ENCODE results near the gene MRGPRD.

MRGPRD gene

GRCh38 chr11:68936676-68937620 is 43.8 kb downstream of the MRGPRD start:
- H3K9me3 ChIP-seq (ENCODE audit: insufficient read depth, low read length): no peaks in the 10 kb centered on the region
- peaks cover 87% of the 10 kb centered on the region for H3K36me3 ChIP-seq (ENCODE audit: insufficient read depth, insufficient read length, low read length)
- H3K4me1 ChIP-seq (ENCODE audit: insufficient read depth, insufficient read length): no peaks in the 10 kb centered on the region
- H3K9ac ChIP-seq (ENCODE audit: insufficient read length, low read depth): no peak overlapping the region
- no peak overlapping the region for H3K4me3 ChIP-seq (ENCODE audit: insufficient read length, low read depth)
- DNase-seq (ENCODE audit: low read depth, low spot score): no peak
- no peaks in the 10 kb centered on the region for H3K27me3 ChIP-seq (ENCODE audit: insufficient read depth, insufficient read length)
- TF ChIP-seq ZNF274 (IDR thresholded peaks at IDR 0.05; ENCODE audit: low read depth, low read length): no peak
- TF ChIP-seq YY1 (IDR thresholded peaks at IDR 0.05; ENCODE audit: insufficient read depth, insufficient read length): no peak
- TF ChIP-seq SUZ12 (IDR thresholded peaks at IDR 0.05; ENCODE audit: extremely low read depth, insufficient read depth, insufficient read length): no peak

- no peak for DNase-seq (ENCODE audit: low read depth, low spot score)
- no peak for TF ChIP-seq ZNF274 (IDR thresholded peaks at IDR 0.05; ENCODE audit: low read depth, low read length)
- no peak for TF ChIP-seq YY1 (IDR thresholded peaks at IDR 0.05; ENCODE audit: insufficient read depth, insufficient read length)
- no peak for TF ChIP-seq SUZ12 (IDR thresholded peaks at IDR 0.05; ENCODE audit: extremely low read depth, insufficient read depth, insufficient read length)
- Histone ChIP-seq H3K36me3 (ENCODE audit: insufficient read depth, insufficient read length, low read length) (peaks cover 88% of the 10 kb centered on the region), H3K4me3 (ENCODE audit: insufficient read length, low read depth) (no peak overlapping the region), H3K9me3 (ENCODE audit: insufficient read depth, low read length) (no peaks in the 10 kb centered on the region), H3K27me3 (ENCODE audit: insufficient read depth, insufficient read length) (no peaks in the 10 kb centered on the region), H3K9ac (ENCODE audit: insufficient read length, low read depth) (no peak overlapping the region), H3K4me1 (ENCODE audit: insufficient read depth, insufficient read length) (no peaks in the 10 kb centered on the region)
Observed at GRCh38 chr11:68936358-68936636, 44.5 kb downstream of the MRGPRD start.

- H3K4me1 ChIP-seq (ENCODE audit: insufficient read depth, insufficient read length): no peaks in the 10 kb centered on the region
- H3K9me3 ChIP-seq (ENCODE audit: insufficient read depth, low read length): no peaks in the 10 kb centered on the region
- peaks cover 88% of the 10 kb centered on the region for H3K36me3 ChIP-seq (ENCODE audit: insufficient read depth, insufficient read length, low read length)
- no peak for TF ChIP-seq ZNF274 (IDR thresholded peaks at IDR 0.05; ENCODE audit: low read depth, low read length)
- no peak for TF ChIP-seq YY1 (IDR thresholded peaks at IDR 0.05; ENCODE audit: insufficient read depth, insufficient read length)
- no peak for TF ChIP-seq SUZ12 (IDR thresholded peaks at IDR 0.05; ENCODE audit: extremely low read depth, insufficient read depth, insufficient read length)
- no peak overlapping the region for H3K9ac ChIP-seq (ENCODE audit: insufficient read length, low read depth)
- DNase-seq (ENCODE audit: low read depth, low spot score): no peak
- no peak overlapping the region for H3K4me3 ChIP-seq (ENCODE audit: insufficient read length, low read depth)
- H3K27me3 ChIP-seq (ENCODE audit: insufficient read depth, insufficient read length): no peaks in the 10 kb centered on the region
Observed at GRCh38 chr11:68935516-68936357, 45.0 kb downstream of the MRGPRD start.

GRCh38 chr11:68935066-68935465 is 45.7 kb downstream of the MRGPRD start:
- H3K27me3 ChIP-seq (ENCODE audit: insufficient read depth, insufficient read length): no peaks in the 10 kb centered on the region
- H3K9ac ChIP-seq (ENCODE audit: insufficient read length, low read depth): no peak overlapping the region
- no peaks in the 10 kb centered on the region for H3K9me3 ChIP-seq (ENCODE audit: insufficient read depth, low read length)
- peaks cover 90% of the 10 kb centered on the region for H3K36me3 ChIP-seq (ENCODE audit: insufficient read depth, insufficient read length, low read length)
- no peak overlapping the region for H3K4me3 ChIP-seq (ENCODE audit: insufficient read length, low read depth)
- DNase-seq (ENCODE audit: low read depth, low spot score): no peak
- H3K4me1 ChIP-seq (ENCODE audit: insufficient read depth, insufficient read length): no peaks in the 10 kb centered on the region
- TF ChIP-seq YY1 (IDR thresholded peaks at IDR 0.05; ENCODE audit: insufficient read depth, insufficient read length) (no peak), SUZ12 (IDR thresholded peaks at IDR 0.05; ENCODE audit: extremely low read depth, insufficient read depth, insufficient read length) (no peak), ZNF274 (IDR thresholded peaks at IDR 0.05; ENCODE audit: low read depth, low read length) (no peak)

- Histone ChIP-seq H3K9me3 (ENCODE audit: insufficient read depth, low read length) (no peaks in the 10 kb centered on the region), H3K4me3 (ENCODE audit: insufficient read length, low read depth) (no peak overlapping the region), H3K9ac (ENCODE audit: insufficient read length, low read depth) (no peak overlapping the region), H3K27me3 (ENCODE audit: insufficient read depth, insufficient read length) (no peaks in the 10 kb centered on the region), H3K36me3 (ENCODE audit: insufficient read depth, insufficient read length, low read length) (peaks cover 91% of the 10 kb centered on the region), H3K4me1 (ENCODE audit: insufficient read depth, insufficient read length) (no peaks in the 10 kb centered on the region)
- TF ChIP-seq SUZ12 (IDR thresholded peaks at IDR 0.05; ENCODE audit: extremely low read depth, insufficient read depth, insufficient read length): no peak
- TF ChIP-seq ZNF274 (IDR thresholded peaks at IDR 0.05; ENCODE audit: low read depth, low read length): no peak
- no peak for TF ChIP-seq YY1 (IDR thresholded peaks at IDR 0.05; ENCODE audit: insufficient read depth, insufficient read length)
- no peak for DNase-seq (ENCODE audit: low read depth, low spot score)
Observed at GRCh38 chr11:68934666-68935065, 46.1 kb downstream of the MRGPRD start.

- no peak for TF ChIP-seq SUZ12 (IDR thresholded peaks at IDR 0.05; ENCODE audit: extremely low read depth, insufficient read depth, insufficient read length)
- TF ChIP-seq ZNF274 (IDR thresholded peaks at IDR 0.05; ENCODE audit: low read depth, low read length): no peak
- TF ChIP-seq YY1 (IDR thresholded peaks at IDR 0.05; ENCODE audit: insufficient read depth, insufficient read length): no peak
- Histone ChIP-seq H3K4me1 (ENCODE audit: insufficient read depth, insufficient read length) (no peaks in the 10 kb centered on the region), H3K9ac (ENCODE audit: insufficient read length, low read depth) (no peak overlapping the region), H3K36me3 (ENCODE audit: insufficient read depth, insufficient read length, low read length) (peaks cover 91% of the 10 kb centered on the region), H3K4me3 (ENCODE audit: insufficient read length, low read depth) (no peak overlapping the region), H3K9me3 (ENCODE audit: insufficient read depth, low read length) (no peaks in the 10 kb centered on the region), H3K27me3 (ENCODE audit: insufficient read depth, insufficient read length) (no peaks in the 10 kb centered on the region)
- no peak for DNase-seq (ENCODE audit: low read depth, low spot score)
Observed at GRCh38 chr11:68934321-68934645, 46.5 kb downstream of the MRGPRD start.
